Urinary bladder (tissue), 4 donors: ENCODE results near the gene SYT6. TPM values are rescaled to one million over a fixed set of nuclear protein-coding genes. Genes with fewer than 3 reads are reported as not detected.

Experiments used
- DNase-seq: peaks from one replicate; pipeline ENCODE4 v3.0.0-alpha.2; 2015; ENCODE audit errors: extremely low spot score
- H3K27ac ChIP-seq: one replicate; pipeline ENCODE4 v1.5.1; 2013; ENCODE audit warnings: low read depth, mild to moderate bottlenecking, moderate library complexity
- H3K36me3 ChIP-seq: one replicate; pipeline ENCODE4 v1.6.1; 2013; ENCODE audit warnings: mild to moderate bottlenecking, moderate library complexity; ENCODE audit not compliant: insufficient read depth
- H3K4me1 ChIP-seq: one replicate; pipeline ENCODE4 v1.6.1; 2013; ENCODE audit warnings: mild to moderate bottlenecking, moderate library complexity; ENCODE audit not compliant: insufficient read depth
- H3K4me3 ChIP-seq: one replicate; pipeline ENCODE4 v1.5.1; 2013; ENCODE audit warnings: low read depth, low read length
- WGBS: extraction: QIAGEN DNeasy Blood & Tissue Kit; methylation state at CpG from one replicate; pipeline ENCODE4 v1.1.7; 2013; 5-methylcytosine and 5-hydroxymethylcytosine counted together
- polyA plus RNA-seq: library from polyadenylated mRNA; stranded (reverse); fragments of 200-250 nt; gene quantifications from one replicate; pipeline ENCODE4 v1.2.3, GENCODE V29; 2013
- total RNA-seq: library from RNA; depleted of rRNA; stranded (reverse); fragments of >200 nt; gene quantifications from one replicate; pipeline ENCODE4 v1.2.3, GENCODE V29; 2014
- donor health status: healthy with polysubstance abuse.
- donor health status: healthy.

Gene SYT6
- total and polyA plus RNA-seq, 2 donors = 0.14 to 0.37 TPM

- DNase-seq = no peak
- Histone ChIP-seq H3K4me1 (no peaks in the 10 kb centered on the region), H3K4me3 (no peak overlapping the region), H3K27ac (no peak overlapping the region), H3K36me3 (no peaks in the 10 kb centered on the region)
- WGBS = 25% methylated on average over 4 of the region's 4 CpGs
These were observed 110.6 kb downstream of the SYT6 start for GRCh38 chr1:114043054-114043453.

- Histone ChIP-seq H3K4me3 (no peak overlapping the region), H3K36me3 (no peaks in the 10 kb centered on the region), H3K4me1 (no peaks in the 10 kb centered on the region), H3K27ac (no peak overlapping the region)
- DNase-seq = no peak
- 64% methylated on average over 4 of the region's 4 CpGs for WGBS
These were observed 113.2 kb downstream of the SYT6 start for GRCh38 chr1:114040273-114041015.

Other genes with a start within 250 kb of the SYT6 start
- 35.3 TPM for gene AP4B1, start 249.1 kb downstream of the SYT6 start, total RNA-seq
- gene AP4B1, start 249.1 kb downstream of the SYT6 start, polyA plus RNA-seq = 9.2 TPM
- 5.0 TPM for gene DCLRE1B, start 248.5 kb downstream of the SYT6 start, total RNA-seq
- 5.1 TPM for gene DCLRE1B, start 248.5 kb downstream of the SYT6 start, polyA plus RNA-seq
- 41.7 TPM for gene HIPK1, start 224.5 kb downstream of the SYT6 start, total RNA-seq
- 23.5 TPM for gene HIPK1, start 224.5 kb downstream of the SYT6 start, polyA plus RNA-seq
- 206 TPM for gene OLFML3, start 174.4 kb downstream of the SYT6 start, total RNA-seq
- gene OLFML3, start 174.4 kb downstream of the SYT6 start, polyA plus RNA-seq = 144 TPM